Loucy (cell line): ENCODE measurements around the gene GRWD1.

Experiments used
- CTCF ChIP-seq: fragments of 200-600 bp; sonication (generic); conservative IDR thresholded peaks from 2 replicates; pipeline ENCODE4 v1.5.1; 2014; ENCODE audit warnings: mild to moderate bottlenecking, antibody characterized with exemption, low read length
- EZH2phosphoT487 ChIP-seq: fragments of 200-600 bp; IDR thresholded peaks from 2 replicates; pipeline ENCODE4 v1.6.1; 2018; ENCODE audit warnings: antibody characterized with exemption, mild to moderate bottlenecking, moderate library complexity, borderline replicate concordance

- TF ChIP-seq CTCF (no peak), EZH2phosphoT487 (no peak)
Observed at GRCh38 chr19:48403606-48404005, 42.2 kb upstream of the GRWD1 start.
